ENCODE data around the gene TMED3.
"Not testable (repeated sequence)": the region's sequence is repeated elsewhere in the genome, so short reads cannot be mapped to it uniquely, and the experiment has no call there.

The TMED3 gene

DNA sequence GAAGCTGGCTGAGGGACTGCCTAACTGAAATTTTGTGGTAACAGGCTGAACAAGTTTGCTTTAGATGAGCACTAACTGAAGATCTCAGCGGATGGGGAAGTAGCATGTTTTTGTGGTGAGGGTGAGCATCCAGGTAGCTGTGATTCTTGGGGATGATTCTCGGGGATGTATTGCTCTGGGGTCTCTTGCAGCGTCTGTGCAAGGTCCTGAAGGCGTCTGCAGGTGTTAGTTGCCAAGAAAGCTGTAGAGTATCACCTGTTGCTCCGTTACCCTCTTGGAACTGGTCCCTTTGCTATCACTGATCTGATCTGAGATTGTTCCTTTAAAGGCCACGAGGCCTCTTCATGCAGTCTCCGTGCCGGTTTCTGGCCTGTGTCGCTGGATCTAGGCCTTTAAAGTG is 6.0 kb downstream of the TMED3 start:
- 95 to 96% methylated on average over 9 of the region's 9 CpGs for WGBS, 2 experiments
- no peak overlapping the region for H3K27ac ChIP-seq (ENCODE audit: insufficient read depth, low read depth, low read length, poor library complexity, severe bottlenecking)
- peaks cover 45% of the 10 kb centered on the region for H3K36me3 ChIP-seq (ENCODE audit: control insufficient read depth, insufficient read depth, low read length)
- no peaks in the 10 kb centered on the region for H3K27me3 ChIP-seq (ENCODE audit: control insufficient read depth, insufficient read depth, low read length, poor library complexity, severe bottlenecking)
- no peak overlapping the region for H3K4me3 ChIP-seq (ENCODE audit: insufficient read depth, low read depth, low read length)
- no peaks in the 10 kb centered on the region for H3K9me3 ChIP-seq (ENCODE audit: control insufficient read depth, low read length)
- peaks cover 6% of the 10 kb centered on the region for H3K4me1 ChIP-seq (ENCODE audit: control insufficient read depth, insufficient read depth, low read length)

DNA sequence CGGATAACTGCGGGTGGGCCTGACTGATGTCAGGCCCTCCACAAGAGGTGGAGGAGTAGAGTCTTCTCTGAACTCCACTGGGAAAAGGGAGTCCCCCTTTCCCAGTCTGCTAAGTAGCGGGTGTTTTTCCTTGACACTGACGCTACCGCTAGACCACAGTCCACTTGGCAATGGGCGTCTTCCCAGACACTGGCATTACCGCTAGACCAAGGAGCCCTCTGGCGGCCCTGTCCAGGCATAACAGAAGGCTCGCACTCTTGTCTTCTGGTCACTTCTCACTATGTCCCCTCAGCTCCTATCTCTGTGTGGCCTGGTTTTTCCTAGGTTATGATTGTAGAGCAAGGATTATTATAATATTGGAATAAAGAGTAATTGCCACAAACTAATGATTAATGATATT is 9.1 kb downstream of the TMED3 start:
- not testable (repeated sequence) for H3K9me3 ChIP-seq (ENCODE audit: control insufficient read depth, low read length); H3K4me1 ChIP-seq (ENCODE audit: control insufficient read depth, insufficient read depth, low read length); H3K4me3 ChIP-seq (ENCODE audit: insufficient read depth, low read depth, low read length); H3K27ac ChIP-seq (ENCODE audit: insufficient read depth, low read depth, low read length, poor library complexity, severe bottlenecking); H3K27me3 ChIP-seq (ENCODE audit: control insufficient read depth, insufficient read depth, low read length, poor library complexity, severe bottlenecking)
- peaks cover 39% of the 10 kb centered on the region for H3K36me3 ChIP-seq (ENCODE audit: control insufficient read depth, insufficient read depth, low read length)
- 97 to 98% methylated on average over 8 to 9 of the region's 9 CpGs for WGBS, 2 experiments

DNA sequence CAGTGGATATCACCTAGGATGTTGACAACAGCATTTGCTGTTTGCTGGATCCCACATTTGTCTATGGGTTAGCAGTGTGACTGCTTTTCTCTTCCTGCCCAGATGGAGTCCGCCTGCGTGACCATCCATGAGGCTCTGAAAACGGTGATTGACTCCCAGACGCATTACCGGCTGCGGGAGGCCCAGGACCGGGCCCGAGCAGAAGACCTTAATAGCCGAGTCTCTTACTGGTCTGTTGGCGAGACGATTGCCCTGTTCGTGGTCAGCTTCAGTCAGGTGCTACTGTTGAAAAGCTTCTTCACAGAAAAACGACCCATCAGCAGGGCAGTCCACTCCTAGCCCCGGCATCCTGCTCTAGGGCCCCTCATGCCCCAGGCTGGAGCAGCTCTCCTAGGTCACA is 11.0 kb downstream of the TMED3 start:
- Histone ChIP-seq H3K4me3 (ENCODE audit: insufficient read depth, low read depth, low read length) (no peak overlapping the region), H3K27me3 (ENCODE audit: control insufficient read depth, insufficient read depth, low read length, poor library complexity, severe bottlenecking) (no peaks in the 10 kb centered on the region), H3K36me3 (ENCODE audit: control insufficient read depth, insufficient read depth, low read length) (peaks cover 27% of the 10 kb centered on the region), H3K4me1 (ENCODE audit: control insufficient read depth, insufficient read depth, low read length) (no peaks in the 10 kb centered on the region), H3K9me3 (ENCODE audit: control insufficient read depth, low read length) (no peaks in the 10 kb centered on the region), H3K27ac (ENCODE audit: insufficient read depth, low read depth, low read length, poor library complexity, severe bottlenecking) (no peak overlapping the region)
- WGBS, 2 experiments: 95 to 96% methylated on average over 14 of the region's 14 CpGs

DNA sequence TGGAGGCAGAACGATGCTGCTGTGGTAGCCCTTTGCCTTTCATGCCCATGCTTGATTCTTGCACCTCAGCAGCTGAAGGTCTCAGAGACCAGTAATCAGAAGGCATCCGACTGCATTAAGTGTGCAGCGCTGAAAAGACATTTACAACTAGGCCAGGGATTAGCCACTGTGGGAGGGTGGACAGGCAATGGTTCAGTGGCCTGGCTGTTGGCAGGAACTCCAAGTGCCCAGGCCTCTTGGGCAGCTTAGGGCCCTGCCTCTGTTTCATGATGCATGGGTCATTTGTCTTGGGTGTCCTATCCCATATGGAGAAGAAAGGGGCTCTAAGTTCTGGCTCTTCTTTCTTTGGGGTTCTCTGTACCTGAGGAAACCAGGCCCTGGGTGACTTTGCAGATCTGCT is 11.4 kb downstream of the TMED3 start:
- no peak overlapping the region for H3K27ac ChIP-seq (ENCODE audit: insufficient read depth, low read depth, low read length, poor library complexity, severe bottlenecking)
- 95 to 97% methylated on average over 3 of the region's 3 CpGs for WGBS, 2 experiments
- no peaks in the 10 kb centered on the region for H3K27me3 ChIP-seq (ENCODE audit: control insufficient read depth, insufficient read depth, low read length, poor library complexity, severe bottlenecking)
- H3K4me1 ChIP-seq (ENCODE audit: control insufficient read depth, insufficient read depth, low read length): no peaks in the 10 kb centered on the region
- H3K36me3 ChIP-seq (ENCODE audit: control insufficient read depth, insufficient read depth, low read length): peaks cover 27% of the 10 kb centered on the region
- no peak overlapping the region for H3K4me3 ChIP-seq (ENCODE audit: insufficient read depth, low read depth, low read length)
- H3K9me3 ChIP-seq (ENCODE audit: control insufficient read depth, low read length): no peaks in the 10 kb centered on the region

DNA sequence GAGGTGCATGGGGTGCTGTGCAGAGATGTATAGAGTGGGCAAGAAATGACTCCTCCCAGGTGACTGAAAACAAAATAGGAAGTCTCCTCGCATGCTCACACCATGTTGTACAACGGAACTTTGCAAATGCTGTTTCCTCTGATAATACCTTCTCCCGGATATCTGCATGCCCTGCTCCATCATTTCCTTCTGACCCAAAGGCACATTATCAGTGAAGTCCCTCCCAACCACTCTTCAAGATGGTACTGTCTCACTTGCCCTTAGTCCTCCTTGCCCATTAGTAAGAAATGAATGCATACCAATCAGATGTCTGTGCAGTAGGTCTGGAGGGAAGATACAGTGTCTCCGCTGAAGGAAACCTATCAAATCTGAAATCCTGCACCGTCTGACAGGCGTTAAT is 12.0 kb downstream of the TMED3 start:
- Histone ChIP-seq H3K4me3 (ENCODE audit: insufficient read depth, low read depth, low read length) (no peak overlapping the region), H3K9me3 (ENCODE audit: control insufficient read depth, low read length) (no peaks in the 10 kb centered on the region), H3K27ac (ENCODE audit: insufficient read depth, low read depth, low read length, poor library complexity, severe bottlenecking) (no peak overlapping the region), H3K27me3 (ENCODE audit: control insufficient read depth, insufficient read depth, low read length, poor library complexity, severe bottlenecking) (no peaks in the 10 kb centered on the region), H3K36me3 (ENCODE audit: control insufficient read depth, insufficient read depth, low read length) (peaks cover 27% of the 10 kb centered on the region), H3K4me1 (ENCODE audit: control insufficient read depth, insufficient read depth, low read length) (no peaks in the 10 kb centered on the region)
- WGBS, 2 experiments: 91 to 95% methylated on average over 6 of the region's 6 CpGs

DNA sequence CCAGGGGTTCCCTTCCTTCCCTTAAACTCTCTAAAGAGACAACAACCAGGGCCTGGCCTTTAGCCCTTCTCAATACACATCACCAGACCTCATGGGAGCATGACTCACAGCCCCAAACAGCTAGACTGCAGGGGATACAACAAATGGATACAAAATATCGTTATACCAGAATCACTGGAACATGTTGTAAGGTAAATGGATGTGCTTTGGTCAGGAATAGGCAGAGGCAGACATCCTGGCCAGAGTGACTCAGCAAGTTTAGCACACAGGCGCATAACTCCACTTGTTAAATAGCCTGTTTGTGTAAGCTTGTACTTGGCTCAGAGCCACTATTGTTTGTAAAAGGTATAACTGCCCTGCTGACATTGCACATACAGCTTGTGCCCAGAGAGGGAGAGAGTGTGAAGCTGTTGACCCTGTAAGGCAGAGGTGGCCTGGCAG is 18.3 kb downstream of the TMED3 start:
- Histone ChIP-seq H3K4me1 (ENCODE audit: control insufficient read depth, insufficient read depth, low read length) (no peaks in the 10 kb centered on the region), H3K27ac (ENCODE audit: insufficient read depth, low read depth, low read length, poor library complexity, severe bottlenecking) (no peak overlapping the region), H3K27me3 (ENCODE audit: control insufficient read depth, insufficient read depth, low read length, poor library complexity, severe bottlenecking) (no peaks in the 10 kb centered on the region), H3K4me3 (ENCODE audit: insufficient read depth, low read depth, low read length) (no peak overlapping the region), H3K9me3 (ENCODE audit: control insufficient read depth, low read length) (no peaks in the 10 kb centered on the region), H3K36me3 (ENCODE audit: control insufficient read depth, insufficient read depth, low read length) (no peaks in the 10 kb centered on the region)
- WGBS, 2 experiments: 95 to 97% methylated on average over 2 of the region's 2 CpGs

DNA sequence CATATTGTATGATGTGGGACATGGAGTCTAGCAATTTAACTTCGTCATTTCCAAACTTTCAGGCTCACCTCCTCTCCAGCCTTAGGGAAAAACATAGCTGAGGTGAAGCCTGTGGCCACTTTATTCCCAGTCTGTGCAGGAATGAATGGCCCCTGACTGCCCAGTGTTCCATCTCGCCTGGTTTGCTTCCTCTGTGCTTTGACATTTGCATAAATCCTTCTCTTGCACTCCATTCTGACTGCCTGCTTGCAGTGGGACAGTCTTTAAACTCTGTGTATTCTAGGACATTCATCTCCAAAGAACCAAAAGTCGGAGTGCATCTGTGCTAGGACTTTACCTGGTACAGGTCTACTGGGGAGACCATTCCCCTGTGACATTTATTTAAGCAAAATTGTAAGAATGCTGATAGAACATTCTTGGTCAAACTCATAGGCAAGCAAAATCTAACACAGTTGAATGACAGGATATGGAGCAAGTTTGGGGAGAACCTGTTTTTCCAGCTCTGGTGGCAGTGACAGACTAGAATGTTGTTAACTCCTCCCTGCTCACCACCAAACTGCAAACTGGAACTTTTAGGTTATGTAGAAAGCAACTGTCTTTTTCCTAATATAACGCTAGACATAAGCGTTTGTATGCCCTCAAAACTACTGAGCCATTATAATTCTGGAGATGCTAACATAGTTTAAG is 22.1 kb downstream of the TMED3 start:
- 93 to 94% methylated on average over 5 of the region's 5 CpGs for WGBS, 2 experiments
- Histone ChIP-seq H3K9me3 (ENCODE audit: control insufficient read depth, low read length) (no peaks in the 10 kb centered on the region), H3K27me3 (ENCODE audit: control insufficient read depth, insufficient read depth, low read length, poor library complexity, severe bottlenecking) (no peaks in the 10 kb centered on the region), H3K27ac (ENCODE audit: insufficient read depth, low read depth, low read length, poor library complexity, severe bottlenecking) (no peak overlapping the region), H3K4me1 (ENCODE audit: control insufficient read depth, insufficient read depth, low read length) (no peaks in the 10 kb centered on the region), H3K36me3 (ENCODE audit: control insufficient read depth, insufficient read depth, low read length) (no peaks in the 10 kb centered on the region), H3K4me3 (ENCODE audit: insufficient read depth, low read depth, low read length) (no peak overlapping the region)

DNA sequence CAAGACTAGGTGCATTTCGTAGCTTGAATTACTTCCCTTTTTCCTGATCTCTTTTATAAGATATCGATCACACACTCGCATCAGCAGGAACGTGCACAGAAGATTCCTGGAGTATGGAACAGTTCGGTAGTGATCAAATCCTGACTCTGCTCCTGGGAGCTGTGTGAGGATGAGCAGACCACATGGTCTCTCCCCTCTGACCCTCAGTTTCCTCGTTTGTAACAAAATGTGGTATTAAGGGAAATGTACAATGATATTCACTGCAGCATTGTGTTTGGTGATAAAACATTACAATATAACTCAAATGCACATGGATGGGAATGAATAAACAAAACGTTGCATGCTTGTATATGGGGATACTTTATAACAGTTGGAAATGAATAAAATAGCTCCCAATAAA is 26.7 kb downstream of the TMED3 start:
- Histone ChIP-seq H3K27me3 (ENCODE audit: control insufficient read depth, insufficient read depth, low read length, poor library complexity, severe bottlenecking) (no peaks in the 10 kb centered on the region), H3K9me3 (ENCODE audit: control insufficient read depth, low read length) (no peaks in the 10 kb centered on the region), H3K36me3 (ENCODE audit: control insufficient read depth, insufficient read depth, low read length) (no peaks in the 10 kb centered on the region), H3K27ac (ENCODE audit: insufficient read depth, low read depth, low read length, poor library complexity, severe bottlenecking) (no peak overlapping the region), H3K4me1 (ENCODE audit: control insufficient read depth, insufficient read depth, low read length) (no peaks in the 10 kb centered on the region), H3K4me3 (ENCODE audit: insufficient read depth, low read depth, low read length) (no peak overlapping the region)
- WGBS, 2 experiments: 73 to 79% methylated on average over 6 of the region's 7 CpGs

DNA sequence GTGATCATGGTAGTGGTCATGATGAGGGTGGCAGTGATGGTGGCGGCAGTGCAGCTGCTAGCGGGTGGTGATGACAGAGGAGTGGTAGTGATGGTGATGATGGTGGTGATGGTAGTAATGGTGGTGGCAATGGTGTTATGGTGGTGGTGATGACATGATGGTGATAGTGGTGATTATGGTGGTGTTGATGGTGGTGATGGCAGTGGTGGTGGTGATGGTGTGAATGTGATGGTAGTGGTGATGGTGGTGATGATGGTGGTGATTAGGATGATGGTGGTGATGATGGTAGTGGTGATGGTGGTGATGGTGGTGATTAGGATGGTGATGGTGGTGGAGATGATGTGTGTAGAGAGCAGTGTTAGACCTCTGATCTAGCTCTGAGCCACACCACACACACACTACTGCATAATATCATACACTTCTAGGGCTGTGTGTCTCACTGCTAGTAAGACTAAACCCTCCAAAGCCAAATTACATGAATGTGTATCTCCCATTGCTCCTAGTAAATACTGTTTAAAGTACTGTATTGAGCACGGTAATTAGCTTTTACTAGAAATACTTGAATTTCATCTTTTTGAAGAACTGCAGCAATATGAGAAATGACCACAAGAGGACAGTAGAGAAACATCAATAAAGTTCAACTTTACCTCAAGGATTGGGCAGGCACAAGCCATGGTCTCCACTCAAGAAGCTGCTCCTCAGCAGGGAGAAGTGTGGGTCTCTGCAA is 28.8 kb downstream of the TMED3 start:
- H3K4me1 ChIP-seq (ENCODE audit: control insufficient read depth, insufficient read depth, low read length): no peaks in the 10 kb centered on the region
- no peak overlapping the region for H3K4me3 ChIP-seq (ENCODE audit: insufficient read depth, low read depth, low read length)
- H3K36me3 ChIP-seq (ENCODE audit: control insufficient read depth, insufficient read depth, low read length): no peaks in the 10 kb centered on the region
- no peak overlapping the region for H3K27ac ChIP-seq (ENCODE audit: insufficient read depth, low read depth, low read length, poor library complexity, severe bottlenecking)
- no peaks in the 10 kb centered on the region for H3K27me3 ChIP-seq (ENCODE audit: control insufficient read depth, insufficient read depth, low read length, poor library complexity, severe bottlenecking)
- no peaks in the 10 kb centered on the region for H3K9me3 ChIP-seq (ENCODE audit: control insufficient read depth, low read length)
- WGBS, 2 experiments: 90% methylated on average over 3 of the region's 3 CpGs

DNA sequence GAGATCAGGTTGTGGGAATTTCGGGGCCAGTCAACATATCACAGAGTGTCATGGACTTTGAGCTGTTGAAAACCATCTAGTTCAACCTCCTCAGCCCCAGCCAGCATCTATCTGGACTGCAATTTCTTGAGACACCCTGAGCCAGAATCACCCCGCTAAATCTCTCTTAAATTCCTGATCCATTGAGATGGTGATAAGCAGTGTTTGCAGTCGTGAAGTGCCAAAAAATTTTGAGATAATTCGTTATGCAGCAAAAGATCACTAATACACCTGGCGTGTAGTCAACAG is 29.3 kb downstream of the TMED3 start:
- no peak overlapping the region for H3K4me3 ChIP-seq (ENCODE audit: insufficient read depth, low read depth, low read length)
- WGBS, 2 experiments: 81 to 86% methylated on average over 5 of the region's 5 CpGs
- H3K9me3 ChIP-seq (ENCODE audit: control insufficient read depth, low read length): no peaks in the 10 kb centered on the region
- no peaks in the 10 kb centered on the region for H3K27me3 ChIP-seq (ENCODE audit: control insufficient read depth, insufficient read depth, low read length, poor library complexity, severe bottlenecking)
- H3K4me1 ChIP-seq (ENCODE audit: control insufficient read depth, insufficient read depth, low read length): no peaks in the 10 kb centered on the region
- H3K36me3 ChIP-seq (ENCODE audit: control insufficient read depth, insufficient read depth, low read length): no peaks in the 10 kb centered on the region
- H3K27ac ChIP-seq (ENCODE audit: insufficient read depth, low read depth, low read length, poor library complexity, severe bottlenecking): no peak overlapping the region
